NCI-H2107 (cell line): ENCODE results near the gene SLC39A2.
A peak's percentile ranks its signal among the peaks of the same experiment; 100 is the strongest.
"Not testable (repeated sequence)": the region's sequence is repeated elsewhere in the genome, so short reads cannot be mapped to it uniquely, and the experiment has no call there.

ENCODE experiments used
- DNase-seq: peaks from one replicate; lab custom pipeline; 2025; lab: John Stamatoyannopoulos, UW

The SLC39A2 gene, protein sequence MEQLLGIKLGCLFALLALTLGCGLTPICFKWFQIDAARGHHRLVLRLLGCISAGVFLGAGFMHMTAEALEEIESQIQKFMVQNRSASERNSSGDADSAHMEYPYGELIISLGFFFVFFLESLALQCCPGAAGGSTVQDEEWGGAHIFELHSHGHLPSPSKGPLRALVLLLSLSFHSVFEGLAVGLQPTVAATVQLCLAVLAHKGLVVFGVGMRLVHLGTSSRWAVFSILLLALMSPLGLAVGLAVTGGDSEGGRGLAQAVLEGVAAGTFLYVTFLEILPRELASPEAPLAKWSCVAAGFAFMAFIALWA

DNA sequence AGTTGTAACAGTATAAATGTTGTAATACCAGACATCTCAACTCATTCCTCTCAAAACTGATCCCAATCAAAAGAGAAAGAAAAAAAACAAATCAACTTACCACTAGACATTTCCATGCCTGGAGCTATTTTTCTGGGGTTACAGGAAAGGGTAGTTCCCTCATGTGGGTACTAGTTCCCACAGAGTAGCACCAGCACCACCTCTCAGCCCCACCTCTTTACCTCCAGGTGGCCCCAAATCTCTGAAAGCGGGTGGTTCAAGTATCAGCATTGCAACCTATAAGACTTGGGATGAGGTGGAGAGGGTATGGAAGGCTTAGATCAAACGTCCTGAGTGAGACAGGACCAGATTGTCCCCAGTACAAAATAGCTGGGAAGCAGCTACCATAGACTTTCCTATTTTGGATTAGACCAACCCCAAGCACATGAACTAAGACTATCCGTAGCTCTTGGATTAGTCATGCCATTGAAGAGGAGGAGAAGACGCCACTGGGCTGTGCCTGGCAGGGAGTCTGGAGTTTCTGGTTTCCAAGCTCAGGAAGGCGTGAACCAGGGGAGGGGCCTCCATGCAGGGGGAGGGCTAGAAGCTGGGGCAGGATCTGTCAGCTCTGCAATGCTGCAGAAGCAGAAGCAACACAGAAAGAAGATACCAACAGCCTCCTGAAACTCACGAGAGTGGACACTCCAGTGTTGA is at the start of gene SLC39A2:
TSS of gene SLC39A2 (plus strand) at position 620 of the 693 bp plus-strand sequence. CDS start 154 bp downstream, outside the sequence.
- no peak for DNase-seq

DNA sequence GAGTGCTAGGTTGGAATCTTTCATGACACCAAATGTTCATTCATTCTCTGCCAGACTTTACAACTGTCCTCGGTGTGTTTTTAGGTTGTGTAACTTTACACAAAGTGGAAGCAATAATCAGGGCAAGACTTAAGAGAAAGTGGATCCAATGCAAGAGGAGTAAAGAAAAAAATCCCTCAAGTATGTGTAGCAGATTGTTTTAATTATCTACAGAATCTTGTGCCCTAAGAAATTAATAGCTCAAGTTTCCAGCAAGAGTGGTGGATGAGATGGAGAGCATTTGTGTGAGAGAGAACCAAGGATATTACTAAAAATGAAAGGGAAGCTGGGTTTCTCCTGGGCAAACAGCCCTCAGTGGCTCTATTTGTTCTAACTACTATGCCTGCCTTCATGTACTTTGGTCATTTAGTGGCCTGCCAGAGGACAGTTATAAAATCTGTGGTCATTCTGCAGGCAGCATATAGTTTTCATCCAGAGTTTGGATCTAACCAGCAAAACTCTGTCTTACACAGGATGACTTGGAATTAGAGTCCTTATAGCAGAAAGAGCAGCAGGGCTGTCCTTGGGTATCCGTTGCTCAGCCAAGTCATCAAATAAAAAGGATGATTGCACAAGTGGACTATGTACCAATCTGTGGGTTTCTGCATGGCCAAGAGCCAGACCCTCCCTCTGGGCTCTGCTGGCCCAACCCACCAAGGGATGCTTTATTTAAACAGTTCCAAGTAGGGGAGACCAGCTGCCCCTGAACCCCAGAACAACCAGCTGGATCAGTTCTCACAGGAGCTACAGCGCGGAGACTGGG is 44.2 kb upstream of the SLC39A2 start, which contains the start of gene RNASE2:
TSS of gene RNASE2 (plus strand) at position 752 of the 802 bp plus-strand sequence. CDS start 285 bp downstream, outside the sequence.
- not testable (repeated sequence) for DNase-seq

DNA sequence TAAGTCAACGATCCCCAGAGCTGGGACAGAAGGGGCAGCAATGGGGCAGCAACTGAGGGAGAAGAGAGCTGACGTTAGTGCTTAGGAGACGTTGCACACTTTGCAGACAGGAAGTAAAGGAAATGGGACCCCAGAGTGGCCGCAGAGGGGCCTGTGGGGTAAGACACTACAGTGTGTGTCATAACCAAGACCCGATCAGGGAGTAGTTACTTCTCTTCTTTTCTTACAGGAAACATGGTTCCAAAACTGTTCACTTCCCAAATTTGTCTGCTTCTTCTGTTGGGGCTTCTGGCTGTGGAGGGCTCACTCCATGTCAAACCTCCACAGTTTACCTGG is 43.6 kb upstream of the SLC39A2 start:
- DNase-seq: not testable (repeated sequence)

DNA sequence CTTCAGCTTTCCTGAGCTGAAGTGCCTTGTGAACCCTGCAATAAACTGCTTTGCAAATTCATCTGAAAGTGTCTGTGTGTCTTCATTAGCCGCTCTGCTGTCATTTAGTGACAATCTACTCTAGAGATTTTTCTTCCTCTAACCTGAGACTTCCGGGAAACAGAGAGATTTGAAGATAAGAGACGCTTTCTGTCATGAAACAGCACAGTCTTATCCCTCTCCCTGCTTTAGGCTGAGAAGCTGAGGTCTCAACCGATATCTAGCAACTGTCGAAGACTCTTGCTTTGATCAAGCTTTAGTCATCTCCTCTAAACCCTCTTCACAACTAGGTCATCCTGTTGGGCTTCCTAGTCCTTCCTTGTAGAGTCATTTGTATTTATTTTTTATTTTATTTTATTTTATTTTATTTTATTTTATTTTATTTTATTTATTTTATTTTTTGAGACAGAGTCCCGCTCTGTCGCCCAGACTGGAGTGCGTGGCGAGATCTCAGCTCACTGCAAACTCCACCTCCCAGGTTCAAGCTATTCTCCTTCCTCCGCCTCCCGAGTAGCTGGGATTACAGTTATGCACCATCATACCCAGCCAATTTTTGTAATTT is 42.6 kb upstream of the SLC39A2 start:
- no peak for DNase-seq

DNA sequence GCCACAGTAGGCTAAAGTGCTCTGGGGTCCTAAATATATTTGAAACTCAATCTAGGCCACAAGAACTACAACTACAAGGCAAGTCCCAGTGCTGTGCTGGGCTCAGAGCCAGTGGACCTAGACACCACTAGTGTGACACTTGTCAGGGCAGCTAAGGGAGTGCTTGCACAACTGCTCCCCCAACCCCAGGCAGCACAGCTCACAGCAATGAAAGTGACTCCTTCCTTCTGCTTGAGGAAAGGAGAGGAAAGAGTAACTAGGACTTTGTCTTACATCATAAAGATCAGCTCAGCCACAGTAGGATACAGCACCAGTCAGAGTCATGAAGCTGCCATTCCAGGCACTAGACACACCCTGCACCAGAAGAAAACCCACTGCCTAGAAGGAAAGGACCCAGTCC is 40.1 kb upstream of the SLC39A2 start:
- not testable (repeated sequence) for DNase-seq

DNA sequence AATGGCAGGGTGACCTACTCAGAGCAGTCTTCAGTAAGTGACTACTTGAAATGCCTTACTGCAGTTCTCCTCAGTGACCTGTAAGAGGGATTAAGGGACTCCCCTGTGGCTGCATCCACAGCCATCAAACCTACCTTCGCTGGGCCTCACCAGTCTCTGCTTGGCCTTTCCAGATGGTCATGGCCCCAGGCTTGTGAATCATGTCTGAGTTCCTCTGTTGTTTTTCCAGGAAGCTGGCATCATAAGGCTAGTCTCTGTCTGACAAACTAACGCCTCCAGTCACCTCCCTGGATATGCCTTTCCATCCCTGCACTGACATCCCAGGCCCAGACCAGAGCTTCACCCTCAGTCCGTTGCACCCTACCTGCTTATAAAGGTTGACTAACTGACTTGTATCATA is 29.8 kb upstream of the SLC39A2 start:
- DNase-seq: no peak

DNA sequence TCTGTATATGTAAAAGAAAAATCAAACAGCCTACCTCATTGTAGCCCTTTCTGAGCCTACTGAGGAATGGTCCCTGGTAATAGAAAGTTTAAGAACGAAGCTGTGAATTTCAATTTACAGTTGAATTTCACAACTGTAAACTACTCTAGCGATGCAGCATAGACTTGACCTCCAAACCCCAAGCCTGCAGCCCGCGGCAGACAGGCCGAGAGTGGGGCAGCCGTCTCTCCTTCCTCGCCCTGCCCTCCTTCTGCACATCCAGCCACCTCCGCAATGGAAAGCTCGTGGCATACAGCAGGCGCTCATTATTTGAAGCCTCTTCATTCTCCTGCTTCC is 28.5 kb upstream of the SLC39A2 start:
- DNase-seq: no peak

DNA sequence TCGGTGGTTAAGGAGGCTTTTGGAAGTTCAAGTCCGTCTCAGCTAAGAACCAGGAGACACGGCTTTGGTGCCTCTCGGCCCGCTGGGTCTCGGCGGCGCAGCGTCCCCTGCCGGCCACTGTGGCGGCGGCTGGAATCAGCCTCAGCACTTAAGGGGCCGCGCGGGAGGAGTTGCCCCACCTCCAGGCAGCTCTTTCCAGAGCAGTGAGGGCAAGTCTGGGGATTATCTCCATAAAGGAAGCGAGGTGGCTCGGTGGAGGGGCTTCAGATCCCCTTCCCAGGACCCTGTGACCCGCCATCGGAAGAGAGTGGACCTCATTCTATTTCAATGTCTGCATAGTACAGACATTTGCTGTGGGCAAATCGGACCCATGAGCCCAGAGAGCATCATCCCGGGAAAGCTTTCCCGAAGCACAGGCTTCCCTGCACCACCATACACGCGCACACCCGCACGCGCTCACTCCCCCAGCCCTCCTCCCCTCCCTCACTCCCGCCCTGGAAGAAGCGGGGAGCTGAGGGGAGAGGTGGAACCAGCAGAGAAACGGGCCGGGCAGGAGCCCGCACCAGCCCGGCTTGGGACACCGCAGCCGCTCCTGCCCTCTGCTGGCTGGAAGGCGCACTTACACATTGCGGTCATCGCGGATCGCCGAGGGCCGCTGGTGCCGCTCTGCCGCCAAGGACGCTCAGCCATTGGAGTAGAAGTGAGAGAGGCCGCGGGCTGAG is 27.9 kb upstream of the SLC39A2 start:
- DNase-seq: peak; percentile 80

DNA sequence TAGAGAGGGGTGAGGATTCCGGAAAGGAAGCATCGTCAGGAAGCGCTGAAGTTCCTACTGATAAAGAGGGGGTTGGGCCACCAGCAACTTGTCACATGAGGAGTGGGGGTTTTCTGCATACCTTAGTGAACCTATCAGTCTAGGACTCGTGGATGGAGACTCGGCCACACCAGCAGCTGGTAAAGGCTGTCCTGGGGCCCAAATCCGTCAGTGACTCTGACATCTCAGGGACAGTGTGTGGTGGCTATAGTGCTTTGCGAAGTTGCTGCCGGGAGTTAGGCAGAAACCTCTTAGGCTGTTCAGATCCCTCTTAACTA is 27.4 kb upstream of the SLC39A2 start:
- no peak for DNase-seq

DNA sequence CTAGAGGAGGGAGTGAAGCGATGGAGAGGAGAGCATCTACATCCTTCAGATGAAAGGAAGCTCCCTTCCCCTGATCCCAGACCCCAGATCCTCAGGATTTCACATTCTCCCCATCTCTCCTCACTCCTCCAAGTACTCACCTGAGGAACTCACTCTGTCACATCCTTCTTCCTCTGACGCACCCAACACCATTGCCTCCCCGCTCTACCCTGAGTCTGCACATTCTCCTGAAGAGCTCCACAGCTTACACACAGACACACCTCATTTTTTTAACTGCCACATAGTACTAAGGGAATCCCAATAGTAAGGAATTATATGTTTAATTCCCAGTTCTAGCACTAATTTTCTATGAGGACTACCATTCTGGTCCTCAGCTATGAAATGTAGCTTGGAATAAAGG is 25.6 kb upstream of the SLC39A2 start:
- no peak for DNase-seq

DNA sequence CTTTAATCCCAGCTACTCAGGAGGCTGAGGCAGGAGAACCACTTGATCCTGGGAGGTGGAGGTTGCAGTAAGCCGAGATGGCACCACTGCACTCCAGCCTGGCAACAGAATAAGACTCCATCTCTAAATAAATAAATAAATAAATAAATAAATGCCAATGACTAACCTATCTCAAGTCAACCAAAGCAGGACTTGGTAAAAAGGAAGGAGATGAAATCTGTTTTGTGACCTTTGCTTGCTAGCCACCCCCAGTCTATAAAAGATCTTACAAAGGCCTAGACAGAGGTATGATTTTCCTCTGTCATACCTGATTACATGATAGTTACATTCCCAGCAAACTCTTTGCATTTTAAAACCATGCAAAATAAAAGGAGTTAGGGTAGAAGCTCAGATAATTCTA is 22.8 kb upstream of the SLC39A2 start:
- DNase-seq: no peak

DNA sequence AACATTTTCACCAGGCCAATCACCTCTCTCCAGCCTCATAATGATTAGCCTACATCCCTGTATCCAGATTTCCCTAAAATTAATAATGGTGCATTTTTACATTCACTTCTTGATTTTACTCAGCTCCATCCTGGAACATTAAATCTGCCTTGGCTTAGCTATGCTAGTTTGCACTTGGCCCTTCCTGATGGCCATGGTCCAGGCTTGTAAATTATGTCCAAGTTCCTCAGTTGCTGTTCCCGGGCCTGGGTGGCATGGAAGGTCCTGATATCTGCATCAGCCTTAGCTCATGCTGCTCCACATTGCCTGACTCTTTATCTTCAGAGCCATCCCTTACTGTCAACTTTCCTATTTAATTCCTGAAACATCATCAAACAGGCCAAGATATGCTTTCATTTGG is 20.4 kb upstream of the SLC39A2 start:
- no peak for DNase-seq

DNA sequence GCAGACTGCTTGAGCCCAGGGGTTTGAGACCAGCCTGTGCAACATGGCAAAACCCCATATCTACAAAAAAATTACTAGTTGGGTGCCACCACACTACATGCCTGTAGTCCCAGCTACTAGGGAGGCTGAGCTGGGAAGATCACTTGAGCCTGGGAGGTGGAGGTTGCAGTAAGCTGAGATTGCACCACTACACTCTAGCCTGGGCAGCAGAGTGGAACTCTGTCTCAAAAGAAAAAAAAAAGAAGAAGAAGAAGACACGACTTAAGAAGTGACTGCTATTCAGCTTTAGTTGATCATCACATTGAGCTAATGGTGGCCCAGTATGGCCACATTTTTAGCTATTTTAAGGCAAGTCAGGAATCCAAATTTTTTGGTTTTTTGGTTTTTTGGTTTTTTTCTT is 18.2 kb upstream of the SLC39A2 start:
- no peak for DNase-seq

DNA sequence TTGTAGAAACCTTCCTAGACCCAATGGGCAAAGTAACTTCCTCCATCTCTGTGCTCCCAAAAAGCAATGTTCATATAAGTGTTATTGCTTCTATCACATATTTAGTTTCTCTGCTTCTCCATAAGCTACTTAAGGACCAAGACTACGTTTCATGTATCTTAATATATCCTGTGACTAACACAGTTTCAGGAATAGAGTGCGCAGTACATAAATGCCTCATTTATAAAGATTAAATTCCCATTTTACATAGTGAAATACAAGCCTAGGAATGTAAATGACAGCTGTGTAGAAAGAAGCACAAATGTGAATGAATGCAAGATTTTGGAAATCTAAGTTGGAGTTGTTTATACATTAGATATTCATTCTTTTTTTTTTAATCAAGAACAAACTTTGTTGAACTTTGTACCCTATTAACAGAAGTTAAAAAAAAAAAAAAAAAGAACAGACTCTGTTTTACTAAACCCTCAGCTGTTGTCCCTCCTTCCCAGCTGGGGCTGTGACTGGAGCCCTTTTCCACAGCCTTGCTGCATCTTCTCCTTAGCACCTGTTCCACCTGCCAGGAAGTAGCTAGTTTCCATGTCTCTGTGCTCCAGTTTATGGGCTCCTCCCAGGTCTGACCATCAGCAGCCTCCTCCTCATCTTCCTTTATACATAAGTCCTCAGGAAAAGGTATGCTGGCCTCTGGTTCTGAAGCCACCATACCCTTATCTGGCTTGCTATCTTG is 16.3 kb upstream of the SLC39A2 start:
- no peak for DNase-seq

DNA sequence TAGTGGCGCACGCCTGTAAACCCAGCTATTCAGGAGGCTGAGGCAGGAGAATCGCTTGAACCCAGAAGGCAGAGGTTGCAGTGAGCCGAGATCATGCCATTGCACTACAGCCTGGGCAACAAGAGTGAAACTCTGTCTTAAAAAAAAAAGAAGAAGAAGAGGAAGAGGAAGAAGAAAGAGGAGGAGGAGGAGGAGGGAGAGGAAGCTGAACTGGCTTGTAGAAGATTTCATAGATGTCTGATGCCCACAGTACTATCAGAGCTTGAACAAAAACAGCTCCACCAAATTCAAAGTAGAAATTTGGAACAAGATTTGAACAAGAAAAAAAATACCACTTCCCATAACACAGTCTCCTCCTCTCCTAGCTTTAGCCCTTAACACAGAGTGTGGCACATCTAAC is 13.4 kb upstream of the SLC39A2 start:
- DNase-seq: not testable (repeated sequence)

DNA sequence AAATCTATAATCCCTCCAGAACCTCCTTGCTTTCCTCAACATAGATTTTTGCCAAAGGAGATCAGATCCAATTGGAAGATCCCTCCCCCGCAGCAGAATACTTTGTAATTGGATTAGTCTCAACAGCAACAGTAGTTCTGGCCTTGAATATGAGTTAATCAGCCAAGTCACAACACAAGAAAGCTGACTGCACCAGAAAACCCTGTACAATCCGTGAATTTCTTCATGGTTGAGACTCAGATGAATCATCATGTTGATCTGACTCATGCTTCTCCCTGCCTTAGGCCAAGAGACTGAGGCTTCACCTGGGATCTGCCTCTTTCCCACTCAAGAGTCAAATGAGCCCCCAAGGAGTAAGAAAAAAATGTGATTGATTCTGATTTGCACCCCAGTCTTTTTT is 12.3 kb upstream of the SLC39A2 start:
- DNase-seq: no peak

DNA sequence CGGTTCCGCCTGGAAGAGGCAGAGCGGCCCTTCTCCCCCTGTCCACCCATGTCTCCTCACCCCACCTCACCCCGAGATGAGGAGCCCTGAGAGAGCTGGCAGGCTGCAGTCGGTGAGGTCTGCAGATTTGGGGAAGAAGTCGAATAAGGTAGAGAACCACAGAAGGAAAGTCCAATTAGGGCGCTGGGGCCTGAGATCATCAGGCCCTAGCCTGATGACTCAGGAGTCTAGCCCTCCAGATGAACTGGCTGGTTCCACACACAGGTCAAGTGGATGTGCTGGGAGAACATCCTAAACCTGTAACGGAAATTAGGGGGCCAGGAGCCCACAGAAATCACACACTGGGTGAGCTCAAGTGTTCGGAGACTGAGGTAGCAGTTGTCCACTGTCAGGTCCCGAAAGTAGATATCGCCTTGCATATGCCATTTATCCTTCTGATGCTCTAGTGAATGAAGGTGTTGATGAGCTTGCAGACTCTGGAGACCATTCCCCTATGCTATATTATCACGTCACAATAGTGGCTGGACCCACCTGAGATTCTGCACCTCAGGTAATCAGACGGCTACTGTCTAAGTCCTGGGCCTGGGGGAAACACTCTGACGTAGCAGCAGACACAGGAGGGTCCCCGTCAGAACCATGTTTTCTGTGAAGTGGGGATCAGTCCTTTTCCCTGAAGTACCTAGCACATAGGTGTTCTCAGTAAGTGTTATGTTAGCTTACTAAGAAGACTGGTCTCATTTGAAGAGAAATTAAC is 10.2 kb upstream of the SLC39A2 start:
- no peak for DNase-seq

DNA sequence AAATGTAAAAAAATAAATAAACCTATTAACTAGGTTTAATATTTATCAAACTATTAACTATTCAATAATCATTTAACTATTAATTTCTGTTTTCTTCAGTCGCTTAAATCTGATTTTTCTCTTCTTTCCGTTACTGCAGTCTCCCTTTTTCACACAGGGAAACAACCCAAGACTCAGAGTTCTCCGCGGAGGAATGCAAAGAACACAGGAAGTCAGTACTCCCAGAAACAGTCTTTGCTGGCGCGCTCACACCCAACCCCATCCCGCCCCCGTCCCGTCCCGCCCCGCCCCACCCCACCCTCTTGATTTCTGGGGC is 9.7 kb upstream of the SLC39A2 start:
- no peak for DNase-seq

DNA sequence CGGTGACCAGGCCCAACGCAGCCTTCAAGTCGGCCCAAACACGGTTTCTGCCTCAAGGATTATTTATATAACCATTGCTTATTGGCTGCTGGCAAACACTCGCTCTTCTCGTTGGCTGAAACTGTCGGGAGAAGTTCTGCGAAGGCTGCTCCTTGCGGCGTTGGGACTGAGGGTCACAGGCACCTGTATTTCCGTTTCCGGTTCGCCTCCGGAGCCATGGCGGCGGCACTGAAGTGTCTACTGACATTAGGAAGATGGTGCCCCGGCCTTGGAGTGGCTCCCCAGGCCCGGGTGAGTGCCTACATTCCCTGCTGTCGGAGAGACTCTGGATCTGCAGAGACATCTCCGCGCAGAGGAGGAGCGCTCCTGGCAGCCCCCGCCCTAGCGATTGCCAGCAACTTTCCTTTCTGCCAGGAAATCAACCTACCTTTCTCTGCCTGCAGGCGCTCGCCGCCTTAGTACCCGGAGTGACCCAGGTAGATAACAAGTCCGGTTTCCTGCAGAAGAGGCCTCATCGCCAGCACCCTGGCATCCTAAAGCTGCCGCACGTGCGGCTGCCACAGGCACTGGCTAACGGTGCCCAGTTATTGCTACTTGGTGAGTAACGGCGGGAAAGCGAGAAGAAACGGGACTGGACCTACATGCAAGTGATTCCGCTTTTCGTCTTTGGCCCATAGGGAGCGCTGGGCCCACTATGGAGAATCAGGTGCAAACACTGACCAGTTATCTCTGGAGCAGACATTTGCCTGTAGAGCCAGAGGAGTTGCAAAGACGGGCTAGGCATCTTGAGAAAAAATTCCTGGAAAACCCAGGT is 9.1 kb upstream of the SLC39A2 start, which contains the start of gene METTL17:
TSS of gene METTL17 (plus strand) at position 194 of the 814 bp plus-strand sequence. CDS start at position 217, 23 bp downstream.
- peak; percentile 91 for DNase-seq

DNA sequence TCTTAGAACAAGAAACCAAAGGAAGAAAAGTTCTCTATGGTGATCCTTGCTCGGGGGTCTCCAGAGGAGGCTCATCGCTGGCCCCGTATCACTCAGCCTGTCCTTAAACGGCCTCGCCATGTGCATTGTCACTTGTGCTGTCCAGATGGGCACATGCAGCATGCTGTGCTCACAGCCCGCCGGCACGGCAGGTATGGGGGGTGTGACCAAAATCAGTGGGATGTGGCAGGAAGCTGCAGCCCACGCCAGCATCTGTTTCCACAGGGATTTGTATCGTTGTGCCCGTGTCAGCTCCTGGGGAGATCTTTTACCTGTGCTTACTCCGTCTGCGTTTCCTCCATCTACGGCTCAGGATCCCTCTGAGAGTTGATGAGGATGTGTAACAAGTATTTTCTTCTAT is 2.6 kb upstream of the SLC39A2 start:
- no peak for DNase-seq
